ENCODE data around the gene ATXN1.
A peak's percentile ranks its signal among the peaks of the same experiment; 100 is the strongest.

The ATXN1 gene

GRCh38 chr6:16673011-16673797 lies 88.1 kb downstream of the ATXN1 start:
- DNase-seq (ENCODE audit: low spot score), result no peak

GRCh38 chr6:16671302-16672289 lies 89.7 kb downstream of the ATXN1 start:
- DNase-seq (ENCODE audit: low spot score), result no peak

- no peak for DNase-seq (ENCODE audit: low spot score)
Observed at GRCh38 chr6:16670617-16671051, 90.6 kb downstream of the ATXN1 start.

GRCh38 chr6:16670183-16670582 lies 91.1 kb downstream of the ATXN1 start:
- no peak for DNase-seq (ENCODE audit: low spot score)

GRCh38 chr6:16669227-16669626 lies 92.0 kb downstream of the ATXN1 start:
- DNase-seq (ENCODE audit: low spot score), result peak; percentile 81

- DNase-seq (ENCODE audit: low spot score), result no peak
Observed at GRCh38 chr6:16667509-16667908, 93.8 kb downstream of the ATXN1 start.

GRCh38 chr6:16665992-16666391 lies 95.3 kb downstream of the ATXN1 start:
- no peak for DNase-seq (ENCODE audit: low spot score)

- no peak for DNase-seq (ENCODE audit: low spot score)
Observed at GRCh38 chr6:16665182-16665581, 96.1 kb downstream of the ATXN1 start.

- DNase-seq (ENCODE audit: low spot score), result no peak
Observed at GRCh38 chr6:16663901-16664300, 97.4 kb downstream of the ATXN1 start.

- DNase-seq (ENCODE audit: low spot score), result no peak
Observed at GRCh38 chr6:16660157-16660497, 101.1 kb downstream of the ATXN1 start.

- DNase-seq (ENCODE audit: low spot score), result no peak
Observed at GRCh38 chr6:16659466-16660156, 101.6 kb downstream of the ATXN1 start.

- DNase-seq (ENCODE audit: low spot score), result no peak
Observed at GRCh38 chr6:16658348-16659034, 102.8 kb downstream of the ATXN1 start.

- DNase-seq (ENCODE audit: low spot score), result peak; percentile 34
Observed at GRCh38 chr6:16657768-16658167, 103.5 kb downstream of the ATXN1 start.

GRCh38 chr6:16656451-16656850 lies 104.8 kb downstream of the ATXN1 start:
- DNase-seq (ENCODE audit: low spot score), result no peak

- peak; percentile 51 for DNase-seq (ENCODE audit: low spot score)
Observed at GRCh38 chr6:16654701-16655100, 106.6 kb downstream of the ATXN1 start.

- no peak for DNase-seq (ENCODE audit: low spot score)
Observed at GRCh38 chr6:16653226-16653625, 108.0 kb downstream of the ATXN1 start.

GRCh38 chr6:16651871-16652270 lies 109.4 kb downstream of the ATXN1 start:
- peak; percentile 75 for DNase-seq (ENCODE audit: low spot score)

GRCh38 chr6:16649890-16650289 lies 111.4 kb downstream of the ATXN1 start:
- DNase-seq (ENCODE audit: low spot score), result no peak

- no peak for DNase-seq (ENCODE audit: low spot score)
Observed at GRCh38 chr6:16649241-16649640, 112.0 kb downstream of the ATXN1 start.

GRCh38 chr6:16648003-16648402 lies 113.3 kb downstream of the ATXN1 start:
- DNase-seq (ENCODE audit: low spot score), result no peak

GRCh38 chr6:16647422-16647821 lies 113.8 kb downstream of the ATXN1 start:
- DNase-seq (ENCODE audit: low spot score), result no peak
